HepG2 (cell line): ENCODE results near the gene CDC14A. TPM values are rescaled to one million over a fixed set of nuclear protein-coding genes. Genes with fewer than 3 reads are reported as not detected.
A peak's percentile ranks its signal among the peaks of the same experiment; 100 is the strongest.

Source experiments
- AGO2 ChIP-seq: fragments of 200-400 bp; formaldehyde crosslinking; optimal IDR thresholded peaks from 2 replicates; pipeline ENCODE3; 2017; ENCODE audit warnings: mild to moderate bottlenecking, low read depth, low read length, moderate library complexity
- AHDC1 ChIP-seq: sonication (generic); formaldehyde crosslinking; IDR thresholded peaks from 2 replicates; pipeline ENCODE4 v1.5.1; 2020; ENCODE audit warnings: mild to moderate bottlenecking, missing genetic modification reagents, borderline replicate concordance
- AKAP8 ChIP-seq: sonication (generic); formaldehyde crosslinking; IDR thresholded peaks from 2 replicates; pipeline ENCODE4 v1.5.1; 2020; ENCODE audit warnings: mild to moderate bottlenecking, missing genetic modification reagents
- CBX2 ChIP-seq, 2 experiments: fragments of 200-600 bp in 1 of 2; sonication (generic); formaldehyde crosslinking in 1 of 2; IDR thresholded peaks; 2 replicates each; pipeline versions ENCODE4 v1.7.0 to v1.8.1; 2018 to 2022; ENCODE audit warnings: low read depth in 2 of 2, low read length in 1 of 2, mild to moderate bottlenecking in 1 of 2, missing genetic modification reagents in 1 of 2
- CEBPG ChIP-seq: IDR thresholded peaks from 2 replicates; pipeline ENCODE4 v1.6.1; 2016
- FOXA3 ChIP-seq: IDR thresholded peaks from 2 replicates; pipeline ENCODE4 v1.6.1; 2016; ENCODE audit warnings: missing genetic modification reagents, missing compliant biosample characterization
- FOXP1 ChIP-seq, 2 experiments: fragments of 450-650 bp in 1 of 2; IDR thresholded peaks; 2 replicates each; pipeline ENCODE4 v1.6.1; 2017 to 2018; ENCODE audit warnings: antibody characterized with exemption in 1 of 2
- GABPA ChIP-seq, 2 experiments: IDR thresholded peaks; 2 replicates each; pipeline ENCODE4 v1.6.1; 2011 to 2016; ENCODE audit warnings: low read depth in 2 of 2, low read length in 1 of 2, missing biosample characterization in 1 of 2, missing genetic modification characterization in 1 of 2
- GATAD2A ChIP-seq: IDR thresholded peaks from 2 replicates; pipeline ENCODE4 v1.6.1; 2016
- MLLT10 ChIP-seq: sonication (generic); formaldehyde crosslinking; IDR thresholded peaks from 2 replicates; pipeline ENCODE4 v1.4.0; 2020; ENCODE audit warnings: missing genetic modification reagents
- PAXIP1 ChIP-seq: sonication (generic); formaldehyde crosslinking; conservative IDR thresholded peaks from 2 replicates; pipeline ENCODE4 v1.4.0; 2020; ENCODE audit warnings: mild to moderate bottlenecking, missing genetic modification reagents, moderate library complexity
- SRF ChIP-seq: IDR thresholded peaks from 2 replicates; pipeline ENCODE4 v1.6.1; 2011; ENCODE audit warnings: mild to moderate bottlenecking, low read depth, low read length, moderate library complexity
- TCF12 ChIP-seq, 2 experiments: fragments of 450-650 bp in 1 of 2; sonication (generic) in 1 of 2; formaldehyde crosslinking in 1 of 2; IDR thresholded peaks; 2 replicates each; pipeline versions ENCODE4 v1.6.1 to v1.8.0; 2017 to 2022; ENCODE audit warnings: antibody characterized with exemption in 1 of 2, mild to moderate bottlenecking in 1 of 2, missing genetic modification reagents in 1 of 2, moderate library complexity in 1 of 2
- ZEB1 ChIP-seq: IDR thresholded peaks from 2 replicates; pipeline ENCODE4 v1.6.1; 2012; ENCODE audit warnings: mild to moderate bottlenecking, low read depth, inconsistent platforms; ENCODE audit not compliant: insufficient replicate concordance
- ZFP91 ChIP-seq: sonication (generic); formaldehyde crosslinking; IDR thresholded peaks from 2 replicates; pipeline ENCODE4 v1.9.0; 2022; ENCODE audit warnings: missing genetic modification reagents, mild to moderate bottlenecking, borderline replicate concordance
- ZNF138 ChIP-seq: sonication (generic); formaldehyde crosslinking; IDR thresholded peaks from 2 replicates; pipeline ENCODE4 v1.5.0; 2020; ENCODE audit warnings: mild to moderate bottlenecking, low read depth, missing genetic modification reagents
- ZNF546 ChIP-seq: sonication (generic); formaldehyde crosslinking; conservative IDR thresholded peaks from 2 replicates; pipeline ENCODE4 v1.8.1; 2023; ENCODE audit warnings: mild to moderate bottlenecking, missing genetic modification reagents
- ZNF747 ChIP-seq: sonication (generic); formaldehyde crosslinking; IDR thresholded peaks from 2 replicates; pipeline ENCODE4 v1.8.1; 2023; ENCODE audit warnings: missing genetic modification reagents, mild to moderate bottlenecking, borderline replicate concordance
- polyA plus RNA-seq, 8 experiments: library from polyadenylated mRNA; depleted of rRNA in 3 of 8; stranded (reverse) in 7 of 8; unstranded in 1 of 8; fragments of >200 nt; fragmentation: Illumina TruSeq in 4 of 8; extraction: Trizol in 4 of 8; gene quantifications; 2 replicates each; pipeline versions ENCODE4 v1.2.1 to v1.2.3, GENCODE V29; 2011 to 2016; ENCODE audit warnings: low read depth in 4 of 8, missing spikeins in 1 of 8, mixed read lengths in 1 of 8; ENCODE audit not compliant: insufficient read depth in 1 of 8
- total RNA-seq, 5 experiments: library from RNA; depleted of rRNA; stranded (reverse); fragments of >200 nt; fragmentation: Illumina TruSeq; extraction: Trizol; gene quantifications; 2 replicates each; pipeline ENCODE4 v1.2.3, GENCODE V29; 2016; ENCODE audit warnings: low read depth in 1 of 5

The CDC14A gene
- total and polyA plus RNA-seq, 2 of the 13 experiments (the other 11 are each of a cell fraction or from before 2014, with no cell fraction given), result 2.8 to 4.9 TPM

DNA sequence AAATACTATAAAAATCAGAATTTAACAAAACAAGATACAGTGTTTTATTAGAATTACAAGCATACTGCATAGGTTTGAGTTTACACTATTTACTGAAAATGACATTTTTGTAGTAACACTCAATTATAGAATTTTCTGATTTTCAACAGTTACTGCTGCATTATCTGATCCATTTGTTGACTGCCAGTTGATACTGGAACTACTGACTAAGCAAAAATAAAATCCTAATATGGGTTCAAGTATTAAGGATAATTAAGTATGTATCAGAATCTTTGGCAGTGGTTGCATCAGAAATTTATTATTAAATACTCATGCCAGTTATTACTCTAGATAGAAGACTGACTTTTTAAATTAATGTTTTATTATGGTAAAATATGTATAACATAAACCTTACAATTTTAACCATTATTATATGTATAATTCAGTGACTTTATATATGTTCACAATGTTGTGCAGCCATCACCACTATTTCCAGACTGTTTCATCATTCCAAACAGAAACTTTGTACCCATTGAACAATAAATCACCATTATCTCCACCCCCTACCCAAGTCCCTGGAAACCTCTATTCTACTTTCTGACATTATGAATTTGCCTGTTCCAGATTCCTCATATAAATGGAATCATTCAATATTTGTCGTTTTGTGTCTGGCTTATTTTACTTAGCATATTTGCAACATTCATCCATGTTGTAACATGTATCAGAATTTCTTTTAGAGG, 127.5 kb downstream of the CDC14A start (continued):
- TF ChIP-seq ZEB1 (no peak), FOXA3 (CRISPR knock-in tag) (peak; percentile 3; the same call in 1 of the 2 replicates), AKAP8 (no peak), PAXIP1 (CRISPR knock-in tag) (peak; percentile 47), TCF12 (IDR thresholded peaks at IDR 0.05) (no peak), TCF12 (CRISPR knock-in tag; IDR thresholded peaks at IDR 0.05) (no peak), MLLT10 (no peak), GABPA (IDR thresholded peaks at IDR 0.05; ENCODE audit: low read depth, low read length) (no peak), GABPA (CRISPR knock-in tag; IDR thresholded peaks at IDR 0.05; ENCODE audit: low read depth) (no peak), GATAD2A (CRISPR knock-in tag) (peak; percentile 61), ZNF138 (CRISPR knock-in tag) (no peak), FOXP1 (IDR thresholded peaks at IDR 0.05) (no peak), FOXP1 (CRISPR knock-in tag; IDR thresholded peaks at IDR 0.05) (0 out of 2 replicates have a peak, but pooled peaks have one; percentile 8), CBX2 (IDR thresholded peaks at IDR 0.05; ENCODE audit: low read depth, low read length) (no peak), CBX2 (CRISPR knock-in tag; IDR thresholded peaks at IDR 0.05; ENCODE audit: low read depth) (no peak), ZFP91 (CRISPR knock-in tag) (no peak), AHDC1 (CRISPR knock-in tag) (peak; percentile 49; the same call in 1 of the 2 replicates), ZNF546 (CRISPR knock-in tag) (no peak), SRF (no peak), ZNF747 (CRISPR knock-in tag) (no peak), AGO2 (no peak), CEBPG (peak; percentile 81)
